Gastrocnemius medialis (tissue), 4 donors: ENCODE measurements around the gene FEM1B.
A peak's percentile ranks its signal among the peaks of the same experiment; 100 is the strongest.

Experiments used
- CTCF ChIP-seq, 5 experiments: fragments of 450-650 bp in 3 of 5; fragments of 200-600 bp in 2 of 5; sonication (generic) in 2 of 5; IDR thresholded peaks in 4 of 5; conservative IDR thresholded peaks in 1 of 5; 1 replicate in 4 of 5; 2 replicates in 1 of 5; pipeline ENCODE4 v1.5.1; 2016 to 2019; ENCODE audit warnings: antibody characterized with exemption in 5 of 5, mild to moderate bottlenecking in 3 of 5, moderate library complexity in 3 of 5
- POLR2A ChIP-seq, 2 donors: fragments of 450-650 bp; IDR thresholded peaks; one replicate each; pipeline ENCODE4 v1.6.1; 2017; ENCODE audit warnings: antibody characterized with exemption in 2 of 2, mild to moderate bottlenecking in 2 of 2, moderate library complexity in 2 of 2

- no peak for TF ChIP-seq CTCF (IDR thresholded peaks at IDR 0.05 in 4 of 5, conservative IDR thresholded peaks at IDR 0.05 in 1 of 5)
- TF ChIP-seq POLR2A (IDR thresholded peaks at IDR 0.05) = peak; percentile 65 to 68
Observed at GRCh38 chr15:68279779-68280753, 2.5 kb downstream of the FEM1B start.
